Endothelial cell (in vitro differentiated cells): ENCODE data around the gene CPED1. TPM values are rescaled to one million over a fixed set of nuclear protein-coding genes. Genes with fewer than 3 reads are reported as not detected.
"Not testable (repeated sequence)": the region's sequence is repeated elsewhere in the genome, so short reads cannot be mapped to it uniquely, and the experiment has no call there.

Experiments
- DNase-seq: peaks from one replicate; pipeline ENCODE4 v3.0.0; 2021; ENCODE audit warnings: low spot score
- H3K27ac Mint-ChIP-seq: one replicate; pipeline ENCODE4 v1.8.0; 2021; ENCODE audit warnings: mixed read lengths, inconsistent platforms; ENCODE audit not compliant: unreplicated experiment
- H3K27me3 Mint-ChIP-seq: one replicate; pipeline ENCODE4 v1.8.0; 2021; ENCODE audit warnings: mild to moderate bottlenecking, moderate library complexity, mixed read lengths, inconsistent platforms; ENCODE audit not compliant: unreplicated experiment
- H3K36me3 Mint-ChIP-seq: one replicate; pipeline ENCODE4 v1.8.0; 2021; ENCODE audit warnings: mild to moderate bottlenecking, low read depth, mixed read lengths, inconsistent platforms; ENCODE audit not compliant: unreplicated experiment
- H3K4me1 Mint-ChIP-seq: one replicate; pipeline ENCODE4 v1.8.0; 2021; ENCODE audit warnings: mild to moderate bottlenecking, mixed read lengths, inconsistent platforms; ENCODE audit not compliant: unreplicated experiment
- H3K4me3 Mint-ChIP-seq: one replicate; pipeline ENCODE4 v1.8.0; 2021; ENCODE audit warnings: mild to moderate bottlenecking, mixed read lengths, inconsistent platforms; ENCODE audit not compliant: unreplicated experiment
- H3K9me3 Mint-ChIP-seq: one replicate; pipeline ENCODE4 v1.8.0; 2021; ENCODE audit warnings: mixed read lengths, inconsistent platforms; ENCODE audit not compliant: unreplicated experiment
- total RNA-seq: library from RNA; stranded (reverse); fragmentation: NEBNext Ultra II Directional; extraction: Animal tissue kit (Norgen Biotek cat#: 25700); gene quantifications from one replicate; pipeline ENCODE4 v1.2.1, GENCODE V29; 2021; ENCODE audit not compliant: unreplicated experiment
- TF ChIP-seq, protein P1 (sequence below): fragments of 200-600 bp; sonication (generic); IDR thresholded peaks from one replicate; pipeline ENCODE4 v1.5.0; 2021; ENCODE audit warnings: antibody characterized with exemption; ENCODE audit not compliant: unreplicated experiment

The CPED1 gene
- total RNA-seq, 1 donor from 2014 or later = 1.8 TPM

DNA sequence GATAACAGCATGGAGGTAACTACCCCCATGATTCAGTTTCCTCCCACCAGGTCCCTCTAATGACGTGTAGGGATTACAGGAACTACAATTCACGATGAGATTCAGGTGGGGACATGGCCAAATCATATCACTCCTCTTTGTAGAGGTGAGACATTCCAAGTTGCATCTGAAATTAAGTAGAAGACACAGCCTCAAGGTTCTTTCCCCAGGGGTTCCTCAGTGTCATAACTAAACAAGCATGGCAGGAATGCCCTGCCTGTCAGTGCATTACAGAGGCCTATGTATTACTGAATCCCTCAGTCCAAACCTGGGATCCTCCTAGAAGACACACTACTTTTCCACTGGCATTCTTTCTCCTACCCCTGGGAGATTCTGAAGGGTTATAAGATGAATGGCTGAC lies 297.7 kb downstream of the CPED1 start:
- Mint-ChIP-seq H3K27ac (no peak overlapping the region), H3K27me3 (no peaks in the 10 kb centered on the region), H3K4me1 (no peaks in the 10 kb centered on the region), H3K4me3 (no peak overlapping the region), H3K36me3 (peaks cover 11% of the 10 kb centered on the region), H3K9me3 (peaks cover 7% of the 10 kb centered on the region)
- TF ChIP-seq, protein P1, sequence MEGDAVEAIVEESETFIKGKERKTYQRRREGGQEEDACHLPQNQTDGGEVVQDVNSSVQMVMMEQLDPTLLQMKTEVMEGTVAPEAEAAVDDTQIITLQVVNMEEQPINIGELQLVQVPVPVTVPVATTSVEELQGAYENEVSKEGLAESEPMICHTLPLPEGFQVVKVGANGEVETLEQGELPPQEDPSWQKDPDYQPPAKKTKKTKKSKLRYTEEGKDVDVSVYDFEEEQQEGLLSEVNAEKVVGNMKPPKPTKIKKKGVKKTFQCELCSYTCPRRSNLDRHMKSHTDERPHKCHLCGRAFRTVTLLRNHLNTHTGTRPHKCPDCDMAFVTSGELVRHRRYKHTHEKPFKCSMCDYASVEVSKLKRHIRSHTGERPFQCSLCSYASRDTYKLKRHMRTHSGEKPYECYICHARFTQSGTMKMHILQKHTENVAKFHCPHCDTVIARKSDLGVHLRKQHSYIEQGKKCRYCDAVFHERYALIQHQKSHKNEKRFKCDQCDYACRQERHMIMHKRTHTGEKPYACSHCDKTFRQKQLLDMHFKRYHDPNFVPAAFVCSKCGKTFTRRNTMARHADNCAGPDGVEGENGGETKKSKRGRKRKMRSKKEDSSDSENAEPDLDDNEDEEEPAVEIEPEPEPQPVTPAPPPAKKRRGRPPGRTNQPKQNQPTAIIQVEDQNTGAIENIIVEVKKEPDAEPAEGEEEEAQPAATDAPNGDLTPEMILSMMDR = no peak
- no peak for DNase-seq

DNA sequence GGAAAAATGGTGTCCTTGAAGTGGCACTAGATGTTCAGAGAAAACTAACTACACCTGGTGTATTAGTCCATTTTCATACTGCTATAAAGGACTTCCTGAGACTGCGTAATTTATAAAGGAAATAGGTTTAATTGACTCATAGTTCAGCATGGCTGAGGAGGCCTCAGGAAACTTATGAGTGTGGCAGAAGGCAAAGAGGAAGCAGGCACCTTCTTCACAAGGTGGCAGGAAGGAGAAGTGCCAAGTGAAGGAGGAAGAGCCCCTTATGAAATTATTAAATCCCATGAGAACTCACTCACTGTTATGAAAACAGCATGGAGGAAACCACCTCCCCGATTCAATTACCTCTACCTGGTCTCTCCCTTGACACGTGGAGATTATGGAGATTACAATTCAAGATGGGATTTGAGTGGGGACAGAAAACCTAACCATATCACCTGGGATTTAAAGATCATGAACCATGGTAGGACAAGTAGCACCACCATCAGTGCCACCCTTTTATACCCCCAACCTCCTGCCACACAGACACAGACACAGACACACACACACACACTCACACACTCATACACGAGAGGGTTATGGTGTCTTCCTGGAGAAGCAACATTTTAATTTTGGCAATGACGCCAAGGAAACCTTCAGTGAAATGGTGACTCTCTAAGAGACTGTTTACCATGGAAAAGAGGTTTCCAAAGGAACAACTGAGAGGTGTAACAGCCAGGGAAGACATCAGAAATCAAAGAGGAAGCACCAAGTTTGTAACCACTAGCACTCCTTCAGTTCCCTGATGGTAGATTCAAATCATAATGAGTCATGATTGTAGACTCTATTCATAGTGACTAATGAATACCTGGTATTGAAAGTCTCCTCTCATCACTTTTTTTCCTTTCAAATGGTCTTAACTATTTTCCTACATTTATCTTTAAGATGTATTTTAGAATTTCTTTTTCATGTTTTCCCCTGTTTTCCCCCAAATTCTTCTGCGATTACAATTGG lies 298.5 kb downstream of the CPED1 start:
- Mint-ChIP-seq H3K4me1 (no peaks in the 10 kb centered on the region), H3K27ac (no peak overlapping the region), H3K9me3 (peaks cover 7% of the 10 kb centered on the region), H3K36me3 (peaks cover 11% of the 10 kb centered on the region), H3K27me3 (no peaks in the 10 kb centered on the region), H3K4me3 (no peak overlapping the region)
- DNase-seq = no peak
- TF ChIP-seq, protein P1 = no peak

DNA sequence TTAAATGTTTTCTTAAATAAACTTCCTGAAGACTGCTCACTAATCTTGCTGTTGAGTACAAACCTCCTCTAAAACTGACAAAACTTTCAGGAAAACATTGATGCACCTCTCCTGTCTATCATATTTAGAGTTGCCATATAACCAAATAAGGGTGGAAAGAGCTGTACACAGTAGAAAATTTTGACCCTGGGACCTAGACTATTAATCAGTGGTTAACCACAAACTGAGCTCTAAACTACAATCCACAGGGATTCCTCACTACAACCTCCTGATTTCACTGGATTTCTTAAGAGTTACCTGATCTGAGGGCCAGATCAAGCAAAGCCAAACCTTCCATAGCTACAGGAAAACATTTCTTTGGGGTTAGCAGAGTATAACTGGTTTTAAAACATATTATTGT lies 300.4 kb downstream of the CPED1 start:
- no peak for DNase-seq
- no peak overlapping the region for H3K4me3 Mint-ChIP-seq
- peaks cover 11% of the 10 kb centered on the region for H3K36me3 Mint-ChIP-seq
- peaks cover 6% of the 10 kb centered on the region for H3K9me3 Mint-ChIP-seq
- H3K27me3 Mint-ChIP-seq = no peaks in the 10 kb centered on the region
- no peak overlapping the region for H3K27ac Mint-ChIP-seq
- no peaks in the 10 kb centered on the region for H3K4me1 Mint-ChIP-seq
- TF ChIP-seq, protein P1 = no peak

DNA sequence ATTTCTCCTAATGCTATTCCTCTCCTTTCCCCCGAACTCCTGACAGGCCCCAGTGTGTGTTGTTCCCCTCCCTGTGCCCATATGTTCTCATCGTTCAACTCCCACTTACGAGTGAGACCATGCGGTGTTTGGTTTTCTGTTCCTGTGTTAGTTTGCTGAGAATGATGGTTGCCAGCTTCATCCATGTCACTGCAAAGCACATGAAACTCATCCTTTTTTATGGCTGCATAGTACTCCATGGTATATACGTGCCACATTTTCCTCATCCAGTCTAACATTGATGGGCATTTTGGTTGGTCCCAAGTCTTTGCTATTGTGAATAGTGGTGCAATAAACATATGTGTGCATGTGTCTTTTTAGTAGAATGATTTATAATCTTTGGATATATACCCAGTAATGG lies 301.4 kb downstream of the CPED1 start:
- DNase-seq, H3K36me3 Mint-ChIP-seq, H3K9me3 Mint-ChIP-seq, H3K4me3 Mint-ChIP-seq, H3K27me3 Mint-ChIP-seq, H3K27ac Mint-ChIP-seq, H3K4me1 Mint-ChIP-seq: not testable (repeated sequence)

DNA sequence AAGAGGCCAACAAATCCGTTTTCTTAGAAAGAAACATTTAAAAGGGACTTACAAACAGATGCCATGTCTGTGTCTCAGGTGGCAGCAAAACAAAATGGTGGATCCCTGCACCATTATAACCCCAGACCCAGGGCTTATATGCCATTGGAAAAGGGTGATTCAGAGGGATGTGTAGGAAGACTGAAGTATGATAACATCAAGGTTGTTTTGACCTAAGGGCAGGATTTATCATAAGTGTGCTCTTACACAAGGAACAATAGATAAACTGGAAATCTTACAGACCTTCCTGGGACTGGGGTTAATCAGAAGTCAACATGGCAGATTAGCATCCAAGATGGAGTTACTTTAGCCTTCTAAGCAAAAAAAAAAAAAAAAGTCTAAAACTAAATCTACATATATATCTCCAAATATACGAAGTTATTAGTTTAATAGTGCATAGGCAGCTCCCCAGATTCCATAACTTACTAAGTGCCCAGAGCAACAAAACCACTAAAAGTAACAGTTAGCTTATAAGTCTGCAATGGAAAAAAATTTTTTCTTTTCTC lies 306.0 kb downstream of the CPED1 start:
- TF ChIP-seq, protein P1 = no peak
- no peaks in the 10 kb centered on the region for H3K4me1 Mint-ChIP-seq
- no peak overlapping the region for H3K27ac Mint-ChIP-seq
- H3K27me3 Mint-ChIP-seq = no peaks in the 10 kb centered on the region
- H3K36me3 Mint-ChIP-seq = no peaks in the 10 kb centered on the region
- no peaks in the 10 kb centered on the region for H3K9me3 Mint-ChIP-seq
- no peak overlapping the region for H3K4me3 Mint-ChIP-seq
- DNase-seq = no peak
